H9 (cell line): ENCODE data around the gene C20orf202. TPM values are rescaled to one million over a fixed set of nuclear protein-coding genes. Genes with fewer than 3 reads are reported as not detected.
"Not testable (repeated sequence)": the region's sequence is repeated elsewhere in the genome, so short reads cannot be mapped to it uniquely, and the experiment has no call there.

Source experiments
- DNase-seq: peaks from one replicate; pipeline ENCODE4 v3.0.0-alpha.2; 2017
- H2AFZ ChIP-seq: one replicate; pipeline ENCODE4 v1.6.1; 2013; ENCODE audit warnings: mild to moderate bottlenecking, low read length, control low read depth, moderate library complexity
- H2AK5ac ChIP-seq: 2 replicates; pipeline ENCODE4 v1.6.1; 2013; ENCODE audit warnings: low read length, control low read depth, mixed read lengths; ENCODE audit not compliant: insufficient read length
- H2BK120ac ChIP-seq: one replicate; pipeline ENCODE4 v1.6.1; 2013; ENCODE audit warnings: low read depth, mild to moderate bottlenecking, low read length, control low read depth, inconsistent platforms; ENCODE audit not compliant: poor library complexity, severe bottlenecking
- H2BK12ac ChIP-seq: 2 replicates; pipeline ENCODE4 v1.6.1; 2013; ENCODE audit warnings: low read length, control low read depth, mixed read lengths, low read depth; ENCODE audit not compliant: insufficient read length
- H2BK15ac ChIP-seq: 2 replicates; pipeline ENCODE4 v1.6.1; 2013; ENCODE audit warnings: low read depth, low read length, control low read depth
- H2BK20ac ChIP-seq: one replicate; pipeline ENCODE4 v1.6.1; 2013; ENCODE audit warnings: low read depth, mild to moderate bottlenecking, low read length, control low read depth, inconsistent platforms; ENCODE audit not compliant: poor library complexity, severe bottlenecking
- H2BK5ac ChIP-seq: 2 replicates; pipeline ENCODE4 v1.6.1; 2013; ENCODE audit warnings: low read length, control low read depth, mixed read lengths; ENCODE audit not compliant: insufficient read length
- H3K14ac ChIP-seq: 2 replicates; pipeline ENCODE4 v1.6.1; 2013; ENCODE audit warnings: low read length, control low read depth; ENCODE audit not compliant: insufficient read depth
- H3K18ac ChIP-seq: 2 replicates; pipeline ENCODE4 v1.6.1; 2013; ENCODE audit warnings: low read depth, mild to moderate bottlenecking, mixed read lengths, low read length, control low read depth; ENCODE audit not compliant: insufficient read length
- H3K23ac ChIP-seq: 2 replicates; pipeline ENCODE4 v1.6.1; 2013; ENCODE audit warnings: low read length, control low read depth, mixed read lengths, low read depth; ENCODE audit not compliant: insufficient read length
- H3K23me2 ChIP-seq: 2 replicates; pipeline ENCODE4 v1.6.1; 2013; ENCODE audit warnings: low read depth, mild to moderate bottlenecking, mixed read lengths, low read length, control low read depth; ENCODE audit not compliant: insufficient read length, poor library complexity, severe bottlenecking
- H3K27ac ChIP-seq: 2 replicates; pipeline ENCODE4 v1.5.1; 2013; ENCODE audit warnings: low read length, control low read depth, mixed read lengths, low read depth; ENCODE audit not compliant: insufficient read length
- H3K27me3 ChIP-seq: 2 replicates; pipeline ENCODE4 v1.6.1; 2013; ENCODE audit warnings: low read length, control low read depth, inconsistent platforms; ENCODE audit not compliant: insufficient read depth
- H3K4ac ChIP-seq: 2 replicates; pipeline ENCODE4 v1.6.1; 2013; ENCODE audit warnings: low read depth, mild to moderate bottlenecking, control low read depth, inconsistent platforms, low read length, moderate library complexity
- H3K4me1 ChIP-seq: 2 replicates; pipeline ENCODE4 v1.6.1; 2013; ENCODE audit warnings: low read length, control low read depth, inconsistent platforms; ENCODE audit not compliant: insufficient read depth
- H3K4me2 ChIP-seq: 2 replicates; pipeline ENCODE4 v1.6.1; 2013; ENCODE audit warnings: low read length, control low read depth, mixed read lengths; ENCODE audit not compliant: insufficient read length, insufficient read depth
- H3K56ac ChIP-seq: 2 replicates; pipeline ENCODE4 v1.6.1; 2013; ENCODE audit warnings: low read depth, mild to moderate bottlenecking, mixed read lengths, low read length, control low read depth; ENCODE audit not compliant: insufficient read length
- H3K79me1 ChIP-seq: 2 replicates; pipeline ENCODE4 v1.6.1; 2013; ENCODE audit warnings: low read depth, mild to moderate bottlenecking, moderate library complexity, low read length, control low read depth, inconsistent platforms; ENCODE audit not compliant: insufficient read depth, poor library complexity, severe bottlenecking
- H3K79me2 ChIP-seq: 2 replicates; pipeline ENCODE4 v1.6.1; 2013; ENCODE audit warnings: low read length, control low read depth, inconsistent platforms; ENCODE audit not compliant: insufficient read depth
- H3K9ac ChIP-seq: 2 replicates; pipeline ENCODE4 v1.6.1; 2013; ENCODE audit warnings: low read length, control low read depth, mixed read lengths; ENCODE audit not compliant: insufficient read length; ENCODE audit errors: extremely low read depth
- H3K9me3 ChIP-seq: one replicate; pipeline ENCODE4 v1.6.1; 2013; ENCODE audit warnings: low read depth, low read length, inconsistent platforms; ENCODE audit not compliant: control insufficient read depth
- H3T11ph ChIP-seq: one replicate; pipeline ENCODE4 v1.6.1; 2013; ENCODE audit warnings: mild to moderate bottlenecking, low read length, control low read depth, inconsistent platforms
- H4K20me1 ChIP-seq: one replicate; pipeline ENCODE4 v1.6.1; 2013; ENCODE audit not compliant: control insufficient read depth, insufficient read length, insufficient read depth
- H4K5ac ChIP-seq: 2 replicates; pipeline ENCODE4 v1.6.1; 2013; ENCODE audit warnings: low read depth, mild to moderate bottlenecking, mixed read lengths, low read length, control low read depth; ENCODE audit not compliant: insufficient read length
- H4K8ac ChIP-seq: replicated peaks from 2 replicates; pipeline ENCODE4 v1.6.1; 2013; ENCODE audit warnings: low read length, control low read depth, mixed read lengths, low read depth; ENCODE audit not compliant: insufficient read length
- H4K91ac ChIP-seq: 2 replicates; pipeline ENCODE4 v1.6.1; 2013; ENCODE audit warnings: low read depth, mild to moderate bottlenecking, moderate library complexity, mixed read lengths, low read length, control low read depth; ENCODE audit not compliant: insufficient read length
- H3K27ac Mint-ChIP-seq, 3 experiments: 2 replicates in 2 of 3; 3 replicates in 1 of 3; pipeline ENCODE4 v1.8.0; 2020 to 2021; ENCODE audit warnings: mixed read lengths in 3 of 3, mild to moderate bottlenecking in 1 of 3, moderate library complexity in 1 of 3
- H3K27me3 Mint-ChIP-seq: 2 replicates; pipeline ENCODE4 v1.8.0; 2021; ENCODE audit warnings: low read depth, mild to moderate bottlenecking, moderate library complexity, mixed read lengths
- H3K36me3 Mint-ChIP-seq, 3 experiments: 2 replicates in 2 of 3; 3 replicates in 1 of 3; pipeline ENCODE4 v1.8.0; 2020 to 2021; ENCODE audit warnings: low read depth in 3 of 3, mixed read lengths in 3 of 3; ENCODE audit not compliant: insufficient read depth in 1 of 3
- H3K4me1 Mint-ChIP-seq, 2 experiments: 2 replicates each; pipeline ENCODE4 v1.8.0; 2020; ENCODE audit warnings: mixed read lengths in 2 of 2
- H3K4me3 Mint-ChIP-seq, 2 experiments: 2 replicates in 1 of 2; 3 replicates in 1 of 2; pipeline ENCODE4 v1.8.0; 2020 to 2021; ENCODE audit warnings: mild to moderate bottlenecking in 2 of 2, mixed read lengths in 2 of 2, moderate library complexity in 1 of 2
- H3K9me3 Mint-ChIP-seq, 2 experiments: 2 replicates in 1 of 2; 3 replicates in 1 of 2; pipeline ENCODE4 v1.8.0; 2020; ENCODE audit warnings: mild to moderate bottlenecking in 2 of 2, mixed read lengths in 2 of 2, moderate library complexity in 1 of 2
- CTCF ChIP-seq: fragments of 200-600 bp; sonication (generic); conservative IDR thresholded peaks from 3 replicates; pipeline ENCODE4 v1.8.0; 2021; ENCODE audit warnings: antibody characterized with exemption, mild to moderate bottlenecking
- WGBS: extraction: QIAGEN DNeasy Blood & Tissue Kit; methylation state at CpG from one replicate; pipeline ENCODE4 v1.1.7; 2013; ENCODE audit warnings: missing lambda C conversion rate, low lambda C conversion rate, mixed read lengths; ENCODE audit not compliant: insufficient read length; ENCODE audit errors: extremely low coverage; 5-methylcytosine and 5-hydroxymethylcytosine counted together
- total RNA-seq: library from RNA; stranded (reverse); gene quantifications from 2 replicates; pipeline ENCODE4 v1.2.1, GENCODE V29; 2021

C20orf202 gene
- total RNA-seq, 1 experiment from 2014 or later = 0.13 TPM

DNA sequence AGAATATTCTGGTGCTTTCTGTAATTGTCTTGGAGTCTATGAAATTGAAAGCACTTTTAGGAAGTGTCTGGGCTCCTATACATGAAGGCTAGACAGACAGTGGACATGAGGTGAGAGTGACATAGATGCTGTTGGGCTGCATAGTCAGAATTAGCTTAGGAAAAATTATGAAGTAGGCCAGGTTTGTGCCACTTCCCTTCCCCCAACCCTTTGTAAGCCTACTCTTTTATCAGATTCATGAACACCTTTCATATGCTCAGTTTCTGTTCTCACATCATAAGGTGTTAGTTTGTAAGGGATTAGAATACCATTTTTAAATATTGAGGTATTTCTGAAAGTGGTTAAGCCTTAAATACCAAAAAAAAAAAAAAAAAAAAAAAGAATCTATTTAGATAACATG is 44.4 kb downstream of the C20orf202 start:
- no peaks in the 10 kb centered on the region for H3K79me2 ChIP-seq
- no peaks in the 10 kb centered on the region for H3K9me3 ChIP-seq
- H2BK20ac ChIP-seq = no peak overlapping the region
- H3K18ac ChIP-seq = no peak overlapping the region
- Mint-ChIP-seq H3K9me3 (peaks cover 5 to 8% of the 10 kb centered on the region in 2 experiments; a peak in 4 of 5 replicates), H3K4me1 (peaks cover 0 to 11% of the 10 kb centered on the region in 2 experiments; a peak in 2 of 4 replicates), H3K27me3 (peaks cover 10% of the 10 kb centered on the region), H3K27ac (no peak overlapping the region), H3K4me3 (no peak overlapping the region), H3K36me3 (peaks cover 0 to 4% (median 0%) of the 10 kb centered on the region in 3 experiments; a peak in 1 of 7 replicates)
- H2AK5ac ChIP-seq = no peak overlapping the region
- H2BK12ac ChIP-seq = no peak overlapping the region
- H3K4me1 ChIP-seq = no peaks in the 10 kb centered on the region
- H2AFZ ChIP-seq = no peak overlapping the region
- no peak for TF ChIP-seq CTCF
- H3K14ac ChIP-seq = no peak overlapping the region
- H2BK15ac ChIP-seq = no peak overlapping the region
- H4K8ac ChIP-seq = no peak overlapping the region
- no peak overlapping the region for H4K91ac ChIP-seq
- H2BK120ac ChIP-seq = no peak overlapping the region
- H3K23me2 ChIP-seq = no peaks in the 10 kb centered on the region
- no peak overlapping the region for H4K5ac ChIP-seq
- H4K20me1 ChIP-seq = no peaks in the 10 kb centered on the region
- H3K4ac ChIP-seq = no peak overlapping the region
- no peak for DNase-seq
- no peak overlapping the region for H2BK5ac ChIP-seq
- H3K9ac ChIP-seq = no peak overlapping the region
- H3K27ac ChIP-seq = no peak overlapping the region
- no peak overlapping the region for H3K4me2 ChIP-seq
- no peak overlapping the region for H3K56ac ChIP-seq
- no peaks in the 10 kb centered on the region for H3K27me3 ChIP-seq
- H3K79me1 ChIP-seq = no peaks in the 10 kb centered on the region
- H3T11ph ChIP-seq = no peak overlapping the region
- H3K23ac ChIP-seq = no peak overlapping the region

GRCh38 chr20:1250282-1250681 is 47.0 kb downstream of the C20orf202 start:
- not testable (repeated sequence) for H3K36me3 Mint-ChIP-seq
- no CpG with 5 or more reads among the region's 2 CpGs for WGBS

More at GRCh38 chr20:1250282-1250681, 47.0 kb downstream of the C20orf202 start:
- H3K4me1 ChIP-seq, H3K79me1 ChIP-seq, DNase-seq, H2AFZ ChIP-seq, H2BK120ac ChIP-seq, H3K27ac ChIP-seq, H2BK5ac ChIP-seq, H3K56ac ChIP-seq, H3K4me2 ChIP-seq, H3K79me2 ChIP-seq, H4K91ac ChIP-seq, H4K8ac ChIP-seq, H2BK15ac ChIP-seq, H3K18ac ChIP-seq, H3K23ac ChIP-seq, H3K27me3 ChIP-seq, H4K20me1 ChIP-seq, H3K9me3 ChIP-seq, H2BK20ac ChIP-seq, H3K27ac Mint-ChIP-seq, H3K14ac ChIP-seq, H2BK12ac ChIP-seq, H3K4me3 Mint-ChIP-seq, H3K9me3 Mint-ChIP-seq, H3T11ph ChIP-seq, H2AK5ac ChIP-seq, H3K4ac ChIP-seq, H4K5ac ChIP-seq, H3K23me2 ChIP-seq, H3K9ac ChIP-seq: not testable (repeated sequence)
- H3K4me1 Mint-ChIP-seq = peaks cover 0 to 12% of the 10 kb centered on the region in 2 experiments; a peak in 2 of 4 replicates
- peaks cover 12% of the 10 kb centered on the region for H3K27me3 Mint-ChIP-seq
